HEK293 (cell line): ENCODE data around the gene ZBP1.

Experiments used
- CTCF ChIP-seq: fragments of 450-650 bp; formaldehyde crosslinking; IDR thresholded peaks from 2 replicates; pipeline ENCODE4 v1.5.1; 2016; ENCODE audit warnings: missing biosample characterization, missing genetic modification characterization
- SALL2 ChIP-seq: fragments of 450-650 bp; formaldehyde crosslinking; IDR thresholded peaks from 2 replicates; pipeline ENCODE4 v1.5.0; 2017; ENCODE audit warnings: missing biosample characterization, mild to moderate bottlenecking, missing genetic modification characterization, borderline replicate concordance
- ZFP69B ChIP-seq: fragments of 450-650 bp; formaldehyde crosslinking; IDR thresholded peaks from 2 replicates; pipeline ENCODE4 v1.5.1; 2016; ENCODE audit warnings: missing biosample characterization, missing genetic modification characterization
- ZNF121 ChIP-seq: fragments of 450-650 bp; formaldehyde crosslinking; IDR thresholded peaks from 2 replicates; pipeline ENCODE4 v1.5.1; 2016; ENCODE audit warnings: missing biosample characterization, missing genetic modification characterization
- ZNF146 ChIP-seq: fragments of 450-650 bp; formaldehyde crosslinking; IDR thresholded peaks from 2 replicates; pipeline ENCODE4 v1.5.1; 2016; ENCODE audit warnings: missing biosample characterization, missing genetic modification characterization
- ZNF362 ChIP-seq: fragments of 450-650 bp; formaldehyde crosslinking; IDR thresholded peaks from 2 replicates; pipeline ENCODE4 v1.5.1; 2016; ENCODE audit warnings: missing biosample characterization, missing genetic modification characterization
- TF ChIP-seq, protein P1 (sequence below): sonication (generic); formaldehyde crosslinking; IDR thresholded peaks from 2 replicates; pipeline ENCODE4 v1.8.1; 2022; ENCODE audit warnings: mild to moderate bottlenecking, moderate library complexity, missing genetic modification reagents
- TF ChIP-seq, protein P2 (sequence below): fragments of 450-650 bp; IDR thresholded peaks from 2 replicates; pipeline ENCODE4 v1.5.1; 2018; ENCODE audit warnings: missing biosample characterization, missing genetic modification characterization

DNA sequence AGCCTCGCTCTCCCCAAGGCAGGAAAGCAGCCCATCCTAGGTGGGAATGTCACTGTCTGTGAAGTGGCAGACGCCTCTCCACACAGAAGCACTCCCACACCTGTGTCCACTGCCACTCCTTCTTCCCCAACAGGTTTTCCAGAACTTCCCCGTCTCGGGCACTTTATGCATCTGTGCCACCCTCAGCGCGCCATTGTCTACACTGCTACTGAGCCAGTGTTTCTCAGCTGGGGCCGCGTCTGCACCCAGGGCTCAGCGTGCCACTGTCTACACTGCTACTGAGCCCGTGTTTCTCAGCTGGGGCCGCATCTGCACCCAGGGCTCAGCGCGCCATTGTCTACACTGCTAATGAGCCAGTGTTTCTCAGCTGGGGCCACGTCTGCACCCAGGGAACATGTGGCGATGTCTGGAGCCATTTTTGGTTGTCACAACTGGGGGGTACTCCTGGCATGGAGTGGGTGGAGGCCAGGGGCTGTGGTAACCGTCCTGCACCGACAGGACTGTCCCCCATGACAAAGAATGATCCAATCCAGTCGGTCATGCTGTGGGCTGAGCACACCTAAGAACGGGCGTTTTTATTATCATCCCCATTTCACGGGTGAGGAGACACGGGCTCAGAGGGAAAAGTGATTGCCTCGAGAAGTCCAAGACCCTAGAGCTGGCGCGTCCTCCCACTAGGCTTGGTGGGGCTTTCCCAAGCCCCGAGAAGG lies 41.7 kb upstream of the ZBP1 start:
- TF ChIP-seq CTCF (tag by site-specific recombination) (no peak), ZNF121 (no peak), SALL2 (tag by site-specific recombination) (no peak), ZNF146 (tag by site-specific recombination) (no peak), ZFP69B (no peak), ZNF362 (tag by site-specific recombination) (no peak)
- TF ChIP-seq, protein P1, sequence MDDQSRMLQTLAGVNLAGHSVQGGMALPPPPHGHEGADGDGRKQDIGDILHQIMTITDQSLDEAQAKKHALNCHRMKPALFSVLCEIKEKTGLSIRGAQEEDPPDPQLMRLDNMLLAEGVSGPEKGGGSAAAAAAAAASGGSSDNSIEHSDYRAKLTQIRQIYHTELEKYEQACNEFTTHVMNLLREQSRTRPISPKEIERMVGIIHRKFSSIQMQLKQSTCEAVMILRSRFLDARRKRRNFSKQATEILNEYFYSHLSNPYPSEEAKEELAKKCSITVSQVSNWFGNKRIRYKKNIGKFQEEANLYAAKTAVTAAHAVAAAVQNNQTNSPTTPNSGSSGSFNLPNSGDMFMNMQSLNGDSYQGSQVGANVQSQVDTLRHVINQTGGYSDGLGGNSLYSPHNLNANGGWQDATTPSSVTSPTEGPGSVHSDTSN, result no peak
- TF ChIP-seq, protein P2, sequence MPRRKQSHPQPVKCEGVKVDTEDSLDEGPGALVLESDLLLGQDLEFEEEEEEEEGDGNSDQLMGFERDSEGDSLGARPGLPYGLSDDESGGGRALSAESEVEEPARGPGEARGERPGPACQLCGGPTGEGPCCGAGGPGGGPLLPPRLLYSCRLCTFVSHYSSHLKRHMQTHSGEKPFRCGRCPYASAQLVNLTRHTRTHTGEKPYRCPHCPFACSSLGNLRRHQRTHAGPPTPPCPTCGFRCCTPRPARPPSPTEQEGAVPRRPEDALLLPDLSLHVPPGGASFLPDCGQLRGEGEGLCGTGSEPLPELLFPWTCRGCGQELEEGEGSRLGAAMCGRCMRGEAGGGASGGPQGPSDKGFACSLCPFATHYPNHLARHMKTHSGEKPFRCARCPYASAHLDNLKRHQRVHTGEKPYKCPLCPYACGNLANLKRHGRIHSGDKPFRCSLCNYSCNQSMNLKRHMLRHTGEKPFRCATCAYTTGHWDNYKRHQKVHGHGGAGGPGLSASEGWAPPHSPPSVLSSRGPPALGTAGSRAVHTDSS (tag by site-specific recombination), result no peak
